D341Med (cell line): ENCODE data around the gene RSPO3.

Experiments
- DNase-seq: peaks from one replicate; pipeline ENCODE4 v3.0.0; 2012; ENCODE audit warnings: low spot score

The RSPO3 gene

DNA sequence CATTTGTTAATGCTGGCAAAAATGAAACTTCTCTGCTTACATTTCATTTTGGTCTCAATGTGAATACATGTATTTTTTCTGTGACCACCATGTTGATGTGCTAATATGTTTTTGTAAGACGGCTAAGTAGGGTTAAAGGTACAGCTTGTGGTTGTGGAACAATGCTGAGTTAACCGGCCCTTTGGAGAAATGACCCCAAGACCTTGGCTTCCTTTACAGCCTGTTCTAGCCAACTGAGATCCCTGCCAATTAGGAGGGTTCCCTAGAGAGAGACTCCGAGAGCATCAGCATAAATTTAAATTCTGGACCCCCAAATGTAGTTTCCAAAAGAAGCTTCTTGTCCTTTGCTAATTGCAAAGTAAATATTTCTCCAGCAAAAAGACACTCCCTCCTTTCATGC lies 44.4 kb downstream of the RSPO3 start:
- DNase-seq: no peak

- DNase-seq: no peak
Measured at GRCh38 chr6:127164036-127164435, 45.6 kb downstream of the RSPO3 start.

GRCh38 chr6:127164565-127164964 lies 46.1 kb downstream of the RSPO3 start:
- no peak for DNase-seq

GRCh38 chr6:127173156-127173940 lies 54.9 kb downstream of the RSPO3 start:
- no peak for DNase-seq

GRCh38 chr6:127176146-127176545 lies 57.7 kb downstream of the RSPO3 start:
- no peak for DNase-seq

GRCh38 chr6:127177030-127177922 lies 58.8 kb downstream of the RSPO3 start:
- DNase-seq: no peak

GRCh38 chr6:127177923-127178231 lies 59.4 kb downstream of the RSPO3 start:
- DNase-seq: no peak

DNA sequence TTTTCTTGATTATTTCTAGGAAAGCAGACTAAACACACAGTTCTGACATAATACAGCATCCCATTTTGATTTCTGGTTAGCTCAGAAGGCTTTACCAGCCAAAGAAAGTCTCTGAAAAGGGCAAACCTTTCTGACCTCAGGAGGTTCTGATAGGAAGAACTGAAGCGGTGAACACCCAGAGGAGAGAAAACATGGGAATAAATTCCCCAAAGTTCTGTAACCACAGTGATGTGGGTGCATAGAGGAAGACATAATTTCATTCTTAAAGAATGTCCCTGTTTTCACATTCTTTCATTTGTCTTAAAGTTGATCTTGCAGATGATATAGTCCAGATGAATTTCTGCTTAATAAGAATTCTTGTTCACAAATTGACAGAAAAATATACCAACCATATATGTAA lies 60.3 kb downstream of the RSPO3 start:
- no peak for DNase-seq

DNA sequence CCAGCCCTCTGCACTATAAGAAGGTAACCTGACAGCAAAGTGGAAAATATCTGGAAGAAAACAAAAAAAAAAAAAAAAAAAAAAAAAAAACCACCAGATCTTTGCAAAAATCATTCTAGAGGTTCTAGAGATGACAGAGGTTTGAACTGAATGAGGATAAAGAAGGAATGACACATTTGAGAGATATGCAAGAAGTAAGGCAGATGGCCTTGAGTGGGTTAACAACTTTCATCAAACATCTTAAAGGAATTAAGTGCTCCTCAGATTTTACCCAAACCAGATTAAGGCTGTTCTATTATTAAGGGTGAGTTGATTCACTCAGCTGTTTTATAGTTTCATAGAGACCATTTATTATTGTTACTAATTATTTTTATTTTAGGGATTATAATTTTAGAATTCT lies 62.0 kb downstream of the RSPO3 start:
- no peak for DNase-seq

GRCh38 chr6:127182501-127182900 lies 64.0 kb downstream of the RSPO3 start:
- DNase-seq: no peak

DNA sequence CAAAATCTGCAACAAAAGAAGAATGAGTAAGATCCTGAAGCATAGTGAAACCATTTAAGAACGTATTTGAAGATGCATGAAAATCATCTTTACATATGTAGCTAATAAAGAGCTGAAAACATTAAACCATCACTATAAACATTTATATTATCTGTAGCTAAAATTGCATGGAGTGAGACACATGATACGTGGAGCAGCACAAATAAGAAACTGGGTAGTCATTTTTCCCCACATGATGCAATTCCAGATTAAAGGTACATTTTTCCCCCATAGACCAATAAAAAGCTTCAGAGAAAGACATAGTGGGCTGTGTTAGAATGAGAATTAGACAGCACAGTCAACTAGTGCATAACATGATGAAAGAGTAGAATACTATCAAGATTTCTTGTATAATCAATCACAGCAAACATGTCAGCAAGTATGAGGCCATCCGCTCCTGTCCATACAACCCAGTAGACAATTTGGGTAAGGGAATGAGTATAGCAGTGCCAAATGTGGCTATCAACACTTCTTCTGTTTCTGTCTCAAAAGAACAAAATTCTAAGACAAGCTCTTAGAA lies 67.0 kb downstream of the RSPO3 start:
- no peak for DNase-seq

- peak; percentile 67 for DNase-seq
Measured at GRCh38 chr6:127186889-127187288, 68.4 kb downstream of the RSPO3 start.

DNA sequence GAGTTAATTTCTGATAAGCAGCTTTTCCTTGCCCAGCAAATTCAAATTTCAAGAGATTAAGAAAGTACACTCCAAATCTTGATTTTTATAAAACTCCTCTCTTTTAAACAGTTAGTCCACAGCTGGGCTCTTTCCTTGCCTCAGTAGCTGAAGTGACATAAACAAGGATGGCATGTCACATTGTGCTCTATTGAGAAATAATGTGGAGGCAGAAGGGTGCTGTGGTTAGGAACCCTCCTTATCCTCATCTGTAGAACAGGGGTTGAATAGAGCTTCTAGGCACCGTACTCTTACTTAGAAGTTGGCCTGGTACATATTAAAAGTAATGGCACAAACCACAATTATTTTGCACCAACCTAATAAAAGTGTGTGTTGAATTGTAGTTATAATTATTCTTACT lies 70.3 kb downstream of the RSPO3 start:
- DNase-seq: no peak

- peak; percentile 32 for DNase-seq
Measured at GRCh38 chr6:127190552-127190951, 72.1 kb downstream of the RSPO3 start.

DNA sequence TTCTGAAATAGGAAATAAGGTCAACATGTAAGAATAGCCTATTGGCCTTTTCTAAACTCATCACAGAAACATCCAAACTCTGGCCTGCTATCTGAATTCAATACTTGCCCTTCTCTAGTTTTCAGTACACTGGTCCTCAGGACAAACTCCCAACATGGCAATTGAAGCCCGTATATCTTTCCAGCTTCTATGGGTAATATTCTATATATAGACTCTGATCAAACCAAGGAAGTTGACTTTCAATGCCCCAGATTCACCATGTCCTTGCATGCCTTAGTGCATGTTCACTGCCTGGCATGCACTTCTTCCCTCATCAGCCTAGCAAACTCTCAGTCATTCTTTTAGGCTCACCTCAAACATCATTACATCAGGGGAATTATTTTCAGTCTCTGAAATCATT lies 73.2 kb downstream of the RSPO3 start:
- no peak for DNase-seq

DNA sequence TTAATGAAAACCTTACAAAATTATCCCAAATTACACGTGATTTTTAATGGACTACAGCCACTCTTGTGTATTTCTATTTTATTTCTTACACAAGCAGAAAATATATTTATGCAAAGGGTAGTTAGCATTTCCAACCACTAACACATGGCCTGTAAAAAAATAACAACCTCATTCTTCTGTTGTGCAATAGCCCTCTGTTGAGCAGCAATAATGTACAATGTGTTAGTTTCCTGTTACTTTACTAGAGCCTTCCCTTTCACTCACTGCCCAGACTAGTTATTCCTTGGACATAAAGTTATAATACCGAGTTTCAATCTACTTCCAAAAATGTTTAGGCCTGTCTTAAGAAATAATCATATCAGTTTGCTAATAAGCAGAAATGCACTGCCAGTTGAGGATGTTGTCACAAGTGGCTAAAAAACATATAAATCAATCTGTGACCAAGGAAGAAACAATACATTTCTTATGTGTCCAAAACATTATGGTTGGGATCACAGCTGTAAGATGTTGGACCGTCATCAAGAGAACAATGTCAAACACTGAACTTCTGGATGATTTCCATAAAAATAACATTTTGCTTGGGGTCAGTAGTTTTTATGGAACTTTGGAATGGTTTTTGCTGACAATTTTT lies 74.6 kb downstream of the RSPO3 start:
- no peak for DNase-seq

GRCh38 chr6:127195833-127196232 lies 77.4 kb downstream of the RSPO3 start:
- DNase-seq: no peak

DNA sequence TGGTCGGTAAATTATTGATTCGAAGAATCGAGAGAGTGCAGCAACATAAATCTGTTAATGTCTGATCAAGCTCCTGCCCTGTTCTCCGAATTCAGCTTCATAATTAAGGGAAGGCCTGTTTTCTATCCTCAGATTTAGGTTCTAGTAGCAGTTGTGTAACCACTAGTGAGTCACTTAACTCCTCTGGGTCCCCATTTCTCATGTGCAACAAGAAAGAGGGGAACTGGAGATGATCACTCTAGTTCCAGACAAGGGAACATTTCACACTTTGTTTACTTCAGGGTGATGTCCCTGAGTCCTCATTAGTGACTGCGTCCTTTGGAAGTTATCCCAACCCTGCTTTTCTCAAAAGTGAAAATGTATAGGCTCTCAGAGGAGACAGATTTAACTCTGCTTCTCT lies 80.1 kb downstream of the RSPO3 start:
- DNase-seq: no peak

GRCh38 chr6:127199470-127199869 lies 81.0 kb downstream of the RSPO3 start:
- DNase-seq: no peak

GRCh38 chr6:127200114-127200513 lies 81.6 kb downstream of the RSPO3 start:
- DNase-seq: no peak

- no peak for DNase-seq
Measured at GRCh38 chr6:127201321-127201720, 82.8 kb downstream of the RSPO3 start.

DNA sequence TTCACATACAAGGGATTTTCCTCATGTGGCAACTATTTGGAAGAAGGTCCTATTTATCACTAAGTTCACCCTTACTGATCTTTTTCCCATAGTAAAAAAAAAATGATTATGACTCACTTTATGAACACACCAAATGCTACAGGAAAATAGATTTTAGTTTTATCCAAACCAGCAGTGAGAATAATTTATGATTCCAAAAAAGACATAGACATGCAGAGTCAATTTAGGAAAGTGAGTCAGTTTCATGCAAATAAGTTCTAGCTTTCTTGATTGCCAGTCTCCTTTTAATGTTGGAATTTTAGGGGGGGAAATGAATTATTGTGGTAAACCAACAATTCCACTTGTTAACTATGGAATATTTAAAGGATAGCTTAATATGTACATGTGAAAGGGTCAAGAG lies 84.2 kb downstream of the RSPO3 start:
- no peak for DNase-seq

GRCh38 chr6:127204281-127204680 lies 85.8 kb downstream of the RSPO3 start:
- no peak for DNase-seq
